HG03039 (cell line): ENCODE data around the gene SPOP.

Experiments
- ATAC-seq: cut with Tn5 transposase; IDR thresholded peaks from one replicate; pipeline ENCODE4 v1.9.1; 2021; ENCODE audit warnings: mild to moderate bottlenecking, moderate library complexity; ENCODE audit not compliant: unreplicated experiment

The SPOP gene

GRCh38 chr17:49618028-49618611 lies 59.8 kb downstream of the SPOP start:
- no peak for ATAC-seq

DNA sequence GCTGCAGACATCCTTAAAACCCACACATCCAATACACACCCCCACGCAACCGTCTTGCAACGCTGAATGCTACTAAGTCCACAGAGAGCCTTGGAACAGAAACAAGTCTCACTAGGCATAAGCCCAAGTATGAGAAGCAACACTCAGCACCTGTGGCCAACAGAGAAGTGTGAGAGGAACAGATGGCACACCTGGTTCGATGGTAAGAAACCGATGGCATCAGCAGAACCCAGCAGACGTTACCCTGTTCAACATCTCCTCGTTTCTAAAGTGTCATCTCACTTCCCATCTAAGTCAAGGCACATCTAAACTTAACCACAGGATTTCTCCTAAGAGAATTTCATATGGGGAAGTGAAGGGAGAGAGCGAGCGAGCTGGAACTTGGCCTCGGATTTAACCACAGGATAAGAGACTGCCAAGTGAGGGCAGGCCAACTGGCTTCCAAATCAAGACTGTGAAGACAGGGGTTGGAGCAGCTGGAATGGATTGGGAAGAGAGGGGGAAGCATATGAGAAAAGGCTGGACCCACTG lies 61.2 kb downstream of the SPOP start:
- no peak for ATAC-seq

- ATAC-seq = no peak
Observed at GRCh38 chr17:49616086-49616485, 61.8 kb downstream of the SPOP start.

GRCh38 chr17:49613182-49613800 lies 64.6 kb downstream of the SPOP start:
- no peak for ATAC-seq

- no peak for ATAC-seq
Observed at GRCh38 chr17:49612726-49613125, 65.2 kb downstream of the SPOP start.

DNA sequence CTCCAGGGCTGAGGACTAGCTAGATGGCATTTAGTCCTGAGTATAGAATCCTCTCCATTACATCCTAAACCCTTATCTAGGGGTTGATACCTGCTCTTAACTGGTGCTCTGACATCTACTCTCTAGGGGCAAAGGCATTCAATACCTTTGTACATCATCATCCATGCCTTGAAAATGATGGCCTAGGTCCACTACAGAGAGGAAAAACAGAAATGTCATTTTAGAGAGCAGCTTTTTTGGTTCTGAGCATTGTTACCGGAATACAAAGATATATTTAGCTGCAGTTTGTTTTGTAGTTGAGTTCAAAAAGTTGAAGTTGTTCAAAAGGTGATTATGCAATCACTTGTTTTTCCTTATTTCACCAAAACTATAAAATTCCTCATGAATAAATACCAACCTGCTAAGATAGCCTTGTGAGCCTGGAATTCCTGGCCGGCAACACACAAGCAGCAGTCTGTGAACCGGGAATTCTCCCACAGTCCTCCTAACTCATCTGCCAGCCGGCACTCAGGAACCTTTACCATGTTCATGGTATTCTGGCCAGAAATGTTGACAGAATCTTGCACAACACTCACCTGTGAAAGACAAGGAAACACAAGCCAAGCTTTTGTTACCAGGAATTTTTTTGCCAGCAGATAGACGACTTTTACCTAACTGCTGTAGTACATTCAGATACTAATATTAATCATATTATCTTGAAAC lies 66.9 kb downstream of the SPOP start:
- no peak for ATAC-seq

- no peak for ATAC-seq
Observed at GRCh38 chr17:49604314-49604869, 73.5 kb downstream of the SPOP start.

- no peak for ATAC-seq
Observed at GRCh38 chr17:49603720-49604119, 74.2 kb downstream of the SPOP start.

GRCh38 chr17:49603238-49603637 lies 74.7 kb downstream of the SPOP start:
- ATAC-seq = no peak

DNA sequence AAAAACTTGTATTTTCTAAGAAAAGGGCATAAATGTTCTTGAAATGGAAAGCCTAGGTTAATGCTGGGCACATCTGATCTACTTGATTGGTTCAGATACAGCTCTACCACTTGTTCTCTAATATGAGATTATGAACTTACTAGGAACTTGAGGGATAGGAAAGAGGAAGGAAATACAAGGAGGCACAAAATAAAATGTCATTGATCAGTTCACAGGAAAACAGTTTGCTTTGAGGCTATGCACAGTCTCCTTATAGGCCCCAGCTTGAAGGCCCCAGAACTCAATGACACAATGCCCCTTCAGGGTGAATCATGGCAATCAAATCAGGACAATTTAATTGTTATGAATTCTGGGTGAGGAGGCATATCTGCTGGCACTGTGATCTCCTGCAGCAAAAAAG lies 75.1 kb downstream of the SPOP start:
- no peak for ATAC-seq

DNA sequence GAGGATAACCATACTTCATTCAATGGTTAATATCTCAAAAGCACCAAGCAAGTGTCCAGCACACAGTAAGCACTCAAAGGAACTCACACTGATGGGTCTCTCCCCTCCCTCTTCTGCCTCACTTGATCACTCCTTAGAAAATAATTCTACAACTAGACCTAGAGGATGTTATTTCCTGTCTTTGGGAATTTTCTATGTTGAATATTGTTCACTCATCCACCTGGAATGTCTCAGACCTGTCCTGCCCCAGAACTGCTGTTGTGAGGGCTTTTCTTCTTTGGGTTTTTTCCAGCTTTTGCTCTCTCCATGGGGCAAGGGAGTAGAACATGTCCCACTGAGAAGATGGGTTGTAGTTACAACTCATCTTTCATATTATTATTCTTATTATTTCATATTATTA lies 76.9 kb downstream of the SPOP start:
- ATAC-seq = no peak

DNA sequence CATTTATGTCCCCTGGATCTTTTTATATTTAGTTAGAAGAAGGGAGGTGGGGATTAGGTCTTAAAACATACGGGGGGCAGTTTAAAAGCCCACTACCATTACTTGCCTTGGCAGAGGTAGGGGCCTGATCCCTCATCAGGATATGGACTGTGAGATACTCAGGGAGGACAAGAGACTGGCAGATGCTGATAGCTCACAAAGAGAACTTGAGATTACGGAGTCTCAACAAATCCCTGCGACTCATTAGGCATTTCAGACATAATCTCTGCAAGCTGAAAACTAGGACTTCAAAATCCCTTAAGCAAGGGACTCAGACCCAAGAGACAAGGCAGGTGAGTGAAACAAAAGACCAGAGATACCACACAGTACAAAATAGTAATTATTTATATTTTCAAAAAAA lies 79.0 kb downstream of the SPOP start:
- no peak for ATAC-seq

GRCh38 chr17:49597928-49598655 lies 79.8 kb downstream of the SPOP start:
- no peak for ATAC-seq

DNA sequence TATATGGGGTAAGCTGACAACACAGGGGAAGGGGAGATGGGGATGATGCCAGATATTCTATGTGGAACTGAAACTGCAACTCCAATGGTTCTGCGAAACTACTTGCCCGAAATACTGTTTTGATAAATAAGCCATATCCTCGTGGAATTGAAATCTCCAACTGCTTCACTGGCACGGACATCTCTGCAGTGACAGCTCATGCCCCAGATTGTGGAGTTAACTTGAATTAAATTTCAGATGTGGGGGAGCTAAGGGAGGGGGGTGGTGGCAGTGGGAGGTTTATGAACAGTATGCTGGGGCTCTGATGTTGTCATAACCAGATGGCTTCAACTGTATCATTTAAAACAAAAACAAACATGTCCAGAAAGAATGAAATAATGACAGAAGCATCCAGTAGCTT lies 80.5 kb downstream of the SPOP start:
- no peak for ATAC-seq

DNA sequence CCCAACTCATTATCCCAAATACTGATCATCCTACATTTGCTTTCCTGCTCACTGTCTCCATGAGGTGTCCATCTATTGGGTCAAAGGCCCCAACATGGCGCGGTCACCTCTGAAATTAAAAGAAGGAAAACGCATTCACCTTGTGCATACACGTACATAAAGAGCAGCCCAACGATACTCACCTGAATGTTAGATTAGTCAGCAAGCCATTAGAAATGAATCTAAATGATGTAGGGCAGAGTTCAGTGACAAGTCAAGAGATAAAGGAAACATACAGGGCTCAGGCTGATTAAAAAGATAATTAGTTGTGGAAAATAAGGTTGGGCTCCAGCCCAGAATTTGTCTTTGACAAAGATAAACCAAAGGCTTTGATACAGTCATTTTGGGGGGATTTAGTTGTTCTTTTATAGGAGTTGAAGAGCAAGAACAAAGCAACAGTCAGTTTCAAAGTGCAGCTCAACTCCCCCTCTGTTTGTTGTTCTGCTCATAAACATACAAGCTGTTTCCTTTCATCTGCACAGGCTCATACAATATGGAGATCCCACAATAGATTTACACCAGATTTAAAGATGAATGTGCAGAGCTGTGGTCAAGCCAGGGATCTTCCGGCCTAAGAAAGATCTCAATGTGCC lies 81.2 kb downstream of the SPOP start:
- no peak for ATAC-seq

DNA sequence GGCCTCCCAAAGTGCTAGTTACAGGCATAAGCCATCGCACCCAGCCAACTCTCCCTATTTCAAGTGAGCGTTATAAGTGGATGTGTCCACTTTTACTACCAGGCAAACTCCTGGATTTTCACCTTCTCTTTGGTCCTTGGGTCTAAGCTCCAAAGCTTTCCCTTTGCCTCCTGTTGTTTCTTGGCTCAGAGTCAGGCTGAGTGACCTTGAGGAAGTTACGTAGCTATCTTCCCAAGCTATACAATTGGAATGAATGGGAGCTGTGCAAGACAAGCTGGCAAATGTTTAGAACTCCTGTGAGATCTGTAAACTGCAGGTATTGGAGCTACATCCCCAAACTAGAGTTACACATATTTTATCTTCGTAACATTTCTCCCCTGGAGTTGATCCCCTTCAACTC lies 81.9 kb downstream of the SPOP start:
- no peak for ATAC-seq

DNA sequence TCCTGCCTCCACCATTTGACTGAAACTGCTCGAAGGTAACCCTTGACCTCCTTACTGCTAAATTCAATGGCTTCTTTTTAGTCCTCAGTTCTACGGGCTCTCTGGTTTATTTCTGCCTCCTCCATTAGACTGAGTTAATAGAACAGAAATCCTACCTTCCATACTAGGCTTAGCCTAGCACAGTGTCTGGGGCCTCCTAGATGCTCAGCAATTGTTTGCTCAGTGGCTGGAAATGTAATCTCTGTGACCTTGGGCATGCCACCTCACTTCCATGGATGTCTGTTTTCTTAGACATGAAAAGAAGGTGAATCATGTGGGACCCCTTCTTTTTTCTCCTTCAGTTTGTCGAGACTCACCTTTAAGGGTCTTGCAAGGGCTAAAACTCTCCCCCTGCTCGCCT lies 82.6 kb downstream of the SPOP start:
- no peak for ATAC-seq

DNA sequence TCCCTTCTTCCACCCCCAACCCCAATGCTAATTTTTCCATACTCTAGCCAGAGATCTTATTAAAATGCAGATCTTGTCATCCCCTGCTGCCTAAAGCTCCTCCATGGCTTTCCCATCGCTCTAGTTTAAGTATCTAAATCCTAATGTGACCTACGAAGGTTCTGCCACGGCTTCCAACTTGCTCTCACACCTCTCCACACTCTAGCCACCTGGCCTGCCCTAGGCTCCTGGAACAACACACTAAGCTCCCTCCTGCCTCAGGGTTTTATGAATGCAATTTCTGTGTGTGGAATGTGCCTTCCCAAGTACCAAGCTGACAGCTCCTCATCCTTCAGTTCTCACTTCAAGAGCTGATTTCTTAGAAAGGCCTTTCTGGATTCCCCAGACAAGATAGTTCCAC lies 85.6 kb downstream of the SPOP start:
- ATAC-seq = no peak

GRCh38 chr17:49590874-49591273 lies 87.0 kb downstream of the SPOP start:
- no peak for ATAC-seq

DNA sequence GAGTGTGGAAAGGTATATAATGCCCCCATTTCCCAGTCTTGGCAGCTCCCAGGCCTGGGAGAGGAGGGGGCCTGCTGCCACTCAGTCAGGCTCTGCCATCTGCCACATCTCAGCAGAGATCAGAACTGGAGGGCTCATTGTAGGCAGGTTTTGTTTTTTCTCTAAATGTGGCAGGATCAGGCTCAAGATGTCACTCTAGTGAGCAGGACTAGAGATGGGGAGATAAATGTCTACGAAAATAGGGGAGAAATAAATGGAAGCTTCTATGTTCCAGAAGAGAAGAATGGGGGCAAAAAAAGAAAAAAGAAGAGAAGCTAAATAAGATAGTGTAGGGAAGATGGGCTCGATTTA lies 88.3 kb downstream of the SPOP start:
- no peak for ATAC-seq
